ENCODE measurements around the gene NFE2L2. TPM values are rescaled to one million over a fixed set of nuclear protein-coding genes. Genes with fewer than 3 reads are reported as not detected.

Gene NFE2L2
- total RNA-seq, 1 donor from 2014 or later = 83.3 TPM

DNA sequence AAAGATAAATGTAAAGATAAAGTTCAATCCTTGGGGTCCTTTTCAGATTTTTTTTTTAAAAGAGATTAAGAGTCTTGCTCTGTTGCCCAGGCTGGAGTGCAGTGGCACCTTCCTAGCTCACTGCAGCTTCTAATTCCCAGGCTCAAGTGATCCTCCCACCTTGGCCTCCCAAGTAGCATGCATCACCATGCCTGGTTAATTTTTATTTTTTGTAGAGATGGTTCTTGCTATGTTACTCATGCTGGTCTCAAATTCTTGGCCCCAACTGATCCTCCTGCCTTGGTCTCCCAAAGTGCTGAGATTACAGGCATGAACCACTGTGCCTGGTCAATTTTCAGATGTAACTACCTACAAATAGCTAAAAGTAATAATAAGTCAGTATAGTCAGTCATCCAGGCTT is 21.1 kb downstream of the NFE2L2 start:
- FAIRE-seq = no peak
- Histone ChIP-seq H2AFZ (ENCODE audit: low read depth, low read length) (no peak overlapping the region), H3K79me2 (ENCODE audit: insufficient read depth, low read length) (peaks cover 99% of the 10 kb centered on the region), H3K27ac (ENCODE audit: low read depth, low read length) (peak overlapping the region; percentile 94), H3K9me3 (ENCODE audit: insufficient read depth, low read depth, low read length) (no peaks in the 10 kb centered on the region), H3K4me2 (ENCODE audit: low read length) (peak overlapping the region; percentile 81), H3K9ac (ENCODE audit: low read length) (peak overlapping the region; percentile 78), H3K4me3 (ENCODE audit: insufficient read depth, low read depth, low read length) (no peak overlapping the region), H4K20me1 (ENCODE audit: insufficient read depth, low read length) (peaks cover 77% of the 10 kb centered on the region), H3K36me3 (ENCODE audit: insufficient read depth, low read length) (no peaks in the 10 kb centered on the region), H3K4me1 (ENCODE audit: insufficient read depth, low read length) (peaks cover 58% of the 10 kb centered on the region), H3K27me3 (ENCODE audit: insufficient read depth, low read length) (no peaks in the 10 kb centered on the region)
- no peak for TF ChIP-seq EZH2 (IDR thresholded peaks at IDR 0.05; ENCODE audit: insufficient read depth, low read length)
- TF ChIP-seq, protein P1, sequence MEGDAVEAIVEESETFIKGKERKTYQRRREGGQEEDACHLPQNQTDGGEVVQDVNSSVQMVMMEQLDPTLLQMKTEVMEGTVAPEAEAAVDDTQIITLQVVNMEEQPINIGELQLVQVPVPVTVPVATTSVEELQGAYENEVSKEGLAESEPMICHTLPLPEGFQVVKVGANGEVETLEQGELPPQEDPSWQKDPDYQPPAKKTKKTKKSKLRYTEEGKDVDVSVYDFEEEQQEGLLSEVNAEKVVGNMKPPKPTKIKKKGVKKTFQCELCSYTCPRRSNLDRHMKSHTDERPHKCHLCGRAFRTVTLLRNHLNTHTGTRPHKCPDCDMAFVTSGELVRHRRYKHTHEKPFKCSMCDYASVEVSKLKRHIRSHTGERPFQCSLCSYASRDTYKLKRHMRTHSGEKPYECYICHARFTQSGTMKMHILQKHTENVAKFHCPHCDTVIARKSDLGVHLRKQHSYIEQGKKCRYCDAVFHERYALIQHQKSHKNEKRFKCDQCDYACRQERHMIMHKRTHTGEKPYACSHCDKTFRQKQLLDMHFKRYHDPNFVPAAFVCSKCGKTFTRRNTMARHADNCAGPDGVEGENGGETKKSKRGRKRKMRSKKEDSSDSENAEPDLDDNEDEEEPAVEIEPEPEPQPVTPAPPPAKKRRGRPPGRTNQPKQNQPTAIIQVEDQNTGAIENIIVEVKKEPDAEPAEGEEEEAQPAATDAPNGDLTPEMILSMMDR (IDR thresholded peaks at IDR 0.05; ENCODE audit: insufficient read depth, low read depth, low read length) = no peak
- peak overlapping the region; percentile 73 for H3K4me3 Mint-ChIP-seq (ENCODE audit: unreplicated experiment)
- H3K9me3 Mint-ChIP-seq (ENCODE audit: unreplicated experiment) = no peaks in the 10 kb centered on the region
- H3K4me1 Mint-ChIP-seq (ENCODE audit: low read depth, unreplicated experiment) = peaks cover 72% of the 10 kb centered on the region
- no peaks in the 10 kb centered on the region for H3K27me3 Mint-ChIP-seq (ENCODE audit: low read depth, unreplicated experiment)
- no peak for DNase-seq (ENCODE audit: low read depth)
- H3K36me3 Mint-ChIP-seq (ENCODE audit: low read depth, unreplicated experiment) = peaks cover 3% of the 10 kb centered on the region
- peak overlapping the region; percentile 98 for H3K27ac Mint-ChIP-seq (ENCODE audit: unreplicated experiment)

DNA sequence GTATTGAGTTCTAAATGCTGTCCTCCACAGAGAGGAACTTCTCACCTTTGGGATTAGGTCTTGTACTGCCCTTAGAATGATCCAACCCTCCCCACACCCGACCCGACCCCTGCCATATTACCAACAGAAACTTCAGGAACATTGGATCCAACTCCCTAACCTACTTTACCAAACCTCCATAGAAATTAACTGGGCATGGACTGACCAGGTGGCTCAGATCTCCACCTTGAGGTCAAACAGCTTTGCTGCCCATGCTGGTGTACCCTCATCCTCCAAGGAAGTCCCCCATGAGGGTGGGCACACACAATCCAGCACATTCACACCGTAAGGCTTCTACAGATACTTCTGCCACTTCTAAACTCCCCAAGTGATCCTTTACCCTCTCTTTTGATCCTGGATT is 21.5 kb downstream of the NFE2L2 start:
- Histone ChIP-seq H3K27me3 (ENCODE audit: insufficient read depth, low read length) (no peaks in the 10 kb centered on the region), H3K27ac (ENCODE audit: low read depth, low read length) (peak overlapping the region; percentile 94), H3K9me3 (ENCODE audit: insufficient read depth, low read depth, low read length) (no peaks in the 10 kb centered on the region), H4K20me1 (ENCODE audit: insufficient read depth, low read length) (peaks cover 77% of the 10 kb centered on the region), H3K79me2 (ENCODE audit: insufficient read depth, low read length) (peaks cover 99% of the 10 kb centered on the region), H3K4me2 (ENCODE audit: low read length) (peak overlapping the region; percentile 81), H3K4me1 (ENCODE audit: insufficient read depth, low read length) (peaks cover 58% of the 10 kb centered on the region), H3K36me3 (ENCODE audit: insufficient read depth, low read length) (no peaks in the 10 kb centered on the region), H3K9ac (ENCODE audit: low read length) (peak overlapping the region; percentile 78), H2AFZ (ENCODE audit: low read depth, low read length) (no peak overlapping the region), H3K4me3 (ENCODE audit: insufficient read depth, low read depth, low read length) (peak overlapping the region; percentile 37)
- no peaks in the 10 kb centered on the region for H3K27me3 Mint-ChIP-seq (ENCODE audit: low read depth, unreplicated experiment)
- peaks cover 76% of the 10 kb centered on the region for H3K4me1 Mint-ChIP-seq (ENCODE audit: low read depth, unreplicated experiment)
- H3K36me3 Mint-ChIP-seq (ENCODE audit: low read depth, unreplicated experiment) = peaks cover 3% of the 10 kb centered on the region
- no peaks in the 10 kb centered on the region for H3K9me3 Mint-ChIP-seq (ENCODE audit: unreplicated experiment)
- FAIRE-seq (no peak), DNase-seq (ENCODE audit: low read depth) (no peak)
- TF ChIP-seq EZH2 (IDR thresholded peaks at IDR 0.05; ENCODE audit: insufficient read depth, low read length) = no peak
- TF ChIP-seq, protein P1 (IDR thresholded peaks at IDR 0.05; ENCODE audit: insufficient read depth, low read depth, low read length) = no peak
- H3K4me3 Mint-ChIP-seq (ENCODE audit: unreplicated experiment) = peak overlapping the region; percentile 73
- peak overlapping the region; percentile 98 for H3K27ac Mint-ChIP-seq (ENCODE audit: unreplicated experiment)

DNA sequence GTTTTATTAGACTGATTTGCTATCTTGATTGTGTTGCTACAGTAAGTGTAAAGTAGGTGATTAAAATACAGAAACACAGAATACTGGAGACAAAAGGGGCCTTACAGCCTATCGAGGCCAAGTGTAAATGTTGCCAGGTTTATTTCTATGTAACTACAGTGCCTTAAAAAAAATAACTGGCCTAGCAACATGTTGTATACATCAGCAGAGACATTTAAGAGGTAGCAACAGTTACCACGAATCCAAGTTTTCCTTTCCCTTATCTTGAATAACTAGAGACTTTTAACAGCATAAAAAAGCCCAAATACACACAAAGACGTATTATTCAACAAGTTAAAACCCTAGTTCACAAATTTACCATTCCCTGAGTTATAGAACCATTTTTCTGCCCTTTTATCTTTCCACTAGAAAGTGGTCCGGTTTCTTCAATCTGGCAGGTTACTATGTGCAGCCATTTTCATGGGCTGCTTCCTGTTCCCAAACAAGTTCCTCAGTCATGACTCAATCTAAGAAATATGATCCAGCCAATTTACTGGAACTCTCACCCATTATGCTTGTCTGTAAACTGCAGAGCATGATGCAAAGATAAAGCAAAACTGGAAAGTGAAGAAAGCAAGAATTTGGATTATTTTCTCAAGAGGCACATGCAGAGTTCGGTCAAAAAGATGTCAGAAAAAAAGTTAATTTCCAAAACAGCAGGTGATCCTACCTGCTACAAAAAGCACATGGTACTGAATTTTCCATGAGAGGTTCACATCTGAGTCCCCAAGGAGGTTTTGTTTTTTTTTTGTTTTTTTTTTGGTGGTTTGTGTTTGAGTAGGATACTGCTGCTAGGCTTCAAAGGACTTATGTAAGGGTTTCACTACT is 22.2 kb downstream of the NFE2L2 start:
- Histone ChIP-seq H3K79me2 (ENCODE audit: insufficient read depth, low read length) (peaks cover 99% of the 10 kb centered on the region), H3K9ac (ENCODE audit: low read length) (peak overlapping the region; percentile 78), H3K27me3 (ENCODE audit: insufficient read depth, low read length) (no peaks in the 10 kb centered on the region), H4K20me1 (ENCODE audit: insufficient read depth, low read length) (peaks cover 76% of the 10 kb centered on the region), H2AFZ (ENCODE audit: low read depth, low read length) (no peak overlapping the region), H3K27ac (ENCODE audit: low read depth, low read length) (peak overlapping the region; percentile 94), H3K4me1 (ENCODE audit: insufficient read depth, low read length) (peaks cover 58% of the 10 kb centered on the region), H3K9me3 (ENCODE audit: insufficient read depth, low read depth, low read length) (no peaks in the 10 kb centered on the region), H3K36me3 (ENCODE audit: insufficient read depth, low read length) (no peaks in the 10 kb centered on the region), H3K4me3 (ENCODE audit: insufficient read depth, low read depth, low read length) (peak overlapping the region; percentile 37), H3K4me2 (ENCODE audit: low read length) (peak overlapping the region; percentile 81)
- peak overlapping the region; percentile 98 for H3K27ac Mint-ChIP-seq (ENCODE audit: unreplicated experiment)
- H3K4me1 Mint-ChIP-seq (ENCODE audit: low read depth, unreplicated experiment) = peaks cover 77% of the 10 kb centered on the region
- TF ChIP-seq, protein P1 (IDR thresholded peaks at IDR 0.05; ENCODE audit: insufficient read depth, low read depth, low read length) = no peak
- TF ChIP-seq EZH2 (IDR thresholded peaks at IDR 0.05; ENCODE audit: insufficient read depth, low read length) = no peak
- peak overlapping the region; percentile 61 for H3K4me3 Mint-ChIP-seq (ENCODE audit: unreplicated experiment)
- H3K27me3 Mint-ChIP-seq (ENCODE audit: low read depth, unreplicated experiment) = no peaks in the 10 kb centered on the region
- DNase-seq (ENCODE audit: low read depth) (peak; percentile 95), FAIRE-seq (peak; percentile 92)
- H3K36me3 Mint-ChIP-seq (ENCODE audit: low read depth, unreplicated experiment) = peaks cover 3% of the 10 kb centered on the region
- H3K9me3 Mint-ChIP-seq (ENCODE audit: unreplicated experiment) = no peaks in the 10 kb centered on the region

Data from astrocyte (in vitro differentiated cells and primary cell).